Hepatocyte (in vitro differentiated cells): ENCODE data around the gene HECTD2.

Source experiments
- CTCF ChIP-seq: fragments of 200-600 bp; sonication (generic); IDR thresholded peaks from 2 replicates; pipeline ENCODE4 v1.5.1; 2016; ENCODE audit warnings: antibody characterized with exemption, mild to moderate bottlenecking; ENCODE audit not compliant: poor library complexity
- EZH2 ChIP-seq: fragments of 200-600 bp; sonication (generic); IDR thresholded peaks from 2 replicates; pipeline ENCODE4 v1.6.1; 2016; ENCODE audit warnings: antibody characterized with exemption, mild to moderate bottlenecking, borderline replicate concordance

- no peak for TF ChIP-seq CTCF
- no peak for TF ChIP-seq EZH2
These were observed 147.5 kb downstream of the HECTD2 start for GRCh38 chr10:91557651-91558111.
